Erythroblast (primary cell): ENCODE results near the gene MCM5.
"Not testable (repeated sequence)": the region's sequence is repeated elsewhere in the genome, so short reads cannot be mapped to it uniquely, and the experiment has no call there.

Source experiments
- GATA1 ChIP-seq: IDR thresholded peaks from 2 replicates; pipeline ENCODE4 v1.6.1; 2011; ENCODE audit warnings: low read depth, mild to moderate bottlenecking, control low read depth, low read length, moderate library complexity
- POLR2A ChIP-seq: IDR thresholded peaks from 2 replicates; pipeline ENCODE4 v1.6.1; 2011; ENCODE audit warnings: mild to moderate bottlenecking, low read length

DNA sequence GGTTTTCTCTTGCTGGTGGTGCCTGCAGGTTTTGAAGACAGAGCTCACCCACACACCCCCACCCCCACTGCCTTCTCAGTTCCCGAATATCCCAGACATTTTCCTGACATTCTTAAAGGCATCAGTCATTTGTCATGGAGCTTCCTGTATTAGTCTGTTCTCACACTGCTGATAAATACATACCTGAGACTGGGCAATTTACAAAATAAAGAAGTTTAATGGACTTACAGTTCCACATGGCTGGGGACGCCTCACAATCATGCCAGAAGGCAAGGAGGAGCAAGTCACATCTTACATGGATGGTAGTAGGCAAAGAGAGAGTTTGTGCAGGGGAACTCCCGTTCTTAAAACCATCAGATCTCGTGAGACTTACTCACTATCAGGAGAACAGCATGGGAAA lies 71.6 kb downstream of the MCM5 start:
- not testable (repeated sequence) for TF ChIP-seq POLR2A, GATA1
